Measurements from ENCODE around the gene TRABD2B. TPM values are rescaled to one million over a fixed set of nuclear protein-coding genes. Genes with fewer than 3 reads are reported as not detected.

The TRABD2B gene
- total and polyA plus RNA-seq, 2 experiments from 2014 or later: 1.00 to 2.3 TPM

DNA sequence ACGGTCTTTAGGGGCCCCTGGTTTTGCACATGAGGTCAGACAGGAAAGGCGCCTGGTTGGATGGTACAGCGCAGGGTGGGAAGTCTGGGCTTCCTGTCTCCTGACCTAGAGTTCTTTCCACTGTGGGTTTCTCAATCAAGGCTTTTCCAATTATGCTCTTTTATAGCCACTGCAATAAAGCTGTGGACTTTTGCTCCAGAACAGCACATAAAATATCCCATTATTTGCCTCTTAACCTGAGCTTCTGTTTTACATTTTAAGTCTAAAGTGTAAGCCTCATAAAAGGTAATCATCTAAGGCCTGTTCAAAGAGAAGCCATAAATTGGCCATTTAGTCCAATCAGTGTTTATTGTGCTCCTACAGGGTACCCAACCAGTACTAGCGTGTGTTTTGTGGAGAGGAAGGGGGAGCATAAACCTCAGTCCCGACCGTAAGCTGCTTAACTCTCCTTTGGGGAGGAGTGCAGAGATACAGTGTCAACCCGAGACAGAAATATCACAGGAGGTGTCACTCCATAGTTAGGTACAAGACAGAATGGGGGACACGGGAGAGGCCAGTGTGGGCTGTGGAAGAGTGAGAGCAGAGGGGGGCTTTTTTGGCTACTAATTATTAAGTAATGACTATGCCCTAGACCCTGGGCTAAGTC is 270.0 kb downstream of the TRABD2B start:
- Histone ChIP-seq H3K9me2 (replicated peaks; ENCODE audit: insufficient read depth) (no peaks in the 10 kb centered on the region), H4K20me1 (ENCODE audit: insufficient read depth, poor library complexity, severe bottlenecking) (no peaks in the 10 kb centered on the region), H3K9me3 (ENCODE audit: low read depth) (no peaks in the 10 kb centered on the region), H3K36me3 (replicated peaks; ENCODE audit: insufficient read depth, low read depth) (no peaks in the 10 kb centered on the region), H3K4me2 (peak overlapping the region; percentile 17), H3K4me1 (ENCODE audit: insufficient read depth) (peaks cover 26% of the 10 kb centered on the region), H3K79me2 (no peaks in the 10 kb centered on the region), H3K27ac (peak overlapping the region; percentile 80), H3K4me3 (no peak overlapping the region), H2AFZ (no peak overlapping the region), H3K27me3 (peaks cover 22% of the 10 kb centered on the region)
- 44% methylated on average over 8 of the region's 8 CpGs for WGBS (ENCODE audit: low lambda C conversion rate, missing lambda C conversion rate)
- no peak for TF ChIP-seq EZH2 (IDR thresholded peaks at IDR 0.05; ENCODE audit: borderline replicate concordance)
- TF ChIP-seq, protein P1, sequence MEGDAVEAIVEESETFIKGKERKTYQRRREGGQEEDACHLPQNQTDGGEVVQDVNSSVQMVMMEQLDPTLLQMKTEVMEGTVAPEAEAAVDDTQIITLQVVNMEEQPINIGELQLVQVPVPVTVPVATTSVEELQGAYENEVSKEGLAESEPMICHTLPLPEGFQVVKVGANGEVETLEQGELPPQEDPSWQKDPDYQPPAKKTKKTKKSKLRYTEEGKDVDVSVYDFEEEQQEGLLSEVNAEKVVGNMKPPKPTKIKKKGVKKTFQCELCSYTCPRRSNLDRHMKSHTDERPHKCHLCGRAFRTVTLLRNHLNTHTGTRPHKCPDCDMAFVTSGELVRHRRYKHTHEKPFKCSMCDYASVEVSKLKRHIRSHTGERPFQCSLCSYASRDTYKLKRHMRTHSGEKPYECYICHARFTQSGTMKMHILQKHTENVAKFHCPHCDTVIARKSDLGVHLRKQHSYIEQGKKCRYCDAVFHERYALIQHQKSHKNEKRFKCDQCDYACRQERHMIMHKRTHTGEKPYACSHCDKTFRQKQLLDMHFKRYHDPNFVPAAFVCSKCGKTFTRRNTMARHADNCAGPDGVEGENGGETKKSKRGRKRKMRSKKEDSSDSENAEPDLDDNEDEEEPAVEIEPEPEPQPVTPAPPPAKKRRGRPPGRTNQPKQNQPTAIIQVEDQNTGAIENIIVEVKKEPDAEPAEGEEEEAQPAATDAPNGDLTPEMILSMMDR (IDR thresholded peaks at IDR 0.05; ENCODE audit: poor library complexity): no peak
- DNase-seq (ENCODE audit: low spot score): peak; percentile 66

DNA sequence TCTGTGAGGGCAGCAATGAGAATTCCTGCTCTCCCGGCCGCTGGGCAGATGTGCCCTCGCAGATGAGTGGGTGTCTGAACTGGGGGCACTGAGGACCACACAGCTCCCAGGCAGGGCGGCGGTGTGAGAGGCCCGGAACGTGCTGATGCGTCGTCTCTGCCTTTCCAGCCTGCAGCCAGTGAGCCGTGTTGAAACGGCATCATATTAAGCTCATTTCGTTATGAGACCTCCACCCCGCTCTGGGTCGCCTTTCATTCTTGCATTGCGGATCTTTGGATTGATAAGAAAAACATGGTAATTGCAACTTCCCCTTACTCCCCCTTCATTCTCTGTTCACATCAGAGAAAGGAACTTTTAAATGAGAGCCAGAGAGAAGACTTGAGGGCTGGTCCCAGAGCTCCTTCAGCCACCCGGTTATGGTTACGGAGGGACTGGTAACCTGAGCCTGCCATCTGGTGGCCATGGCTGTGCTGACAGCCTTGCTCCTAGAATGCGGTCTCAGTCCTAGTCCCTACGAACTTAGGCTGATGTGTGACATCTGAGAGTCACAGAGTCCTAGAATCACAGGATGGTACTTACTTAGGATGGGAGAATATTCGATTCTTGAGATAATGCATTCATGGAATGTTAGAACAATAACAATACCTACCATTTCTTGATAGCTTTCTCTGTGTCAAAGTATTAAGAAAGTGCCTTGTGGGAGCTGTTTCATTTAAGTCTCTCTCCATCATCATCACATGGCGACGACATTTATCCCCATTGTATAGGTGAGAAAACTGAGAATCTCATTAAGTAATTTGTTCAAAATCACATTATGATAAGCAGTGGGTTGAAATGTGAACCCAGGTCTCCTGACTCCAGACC is 271.0 kb downstream of the TRABD2B start:
- Histone ChIP-seq H2AFZ (no peak overlapping the region), H3K9me2 (replicated peaks; ENCODE audit: insufficient read depth) (no peaks in the 10 kb centered on the region), H3K4me3 (no peak overlapping the region), H3K4me1 (ENCODE audit: insufficient read depth) (peaks cover 26% of the 10 kb centered on the region), H3K4me2 (peak overlapping the region; percentile 44), H3K79me2 (no peaks in the 10 kb centered on the region), H3K9me3 (ENCODE audit: low read depth) (no peaks in the 10 kb centered on the region), H3K27me3 (peaks cover 22% of the 10 kb centered on the region), H3K36me3 (replicated peaks; ENCODE audit: insufficient read depth, low read depth) (no peaks in the 10 kb centered on the region), H4K20me1 (ENCODE audit: insufficient read depth, poor library complexity, severe bottlenecking) (no peaks in the 10 kb centered on the region), H3K27ac (peak overlapping the region; percentile 66)
- TF ChIP-seq EZH2phosphoT487 (IDR thresholded peaks at IDR 0.05; ENCODE audit: low read depth, severe bottlenecking, unreplicated experiment): no peak
- TF ChIP-seq, protein P1 (IDR thresholded peaks at IDR 0.05; ENCODE audit: poor library complexity): peak; percentile 89
- peak; percentile 91 for DNase-seq (ENCODE audit: low spot score)
- 21% methylated on average over 22 of the region's 22 CpGs for WGBS (ENCODE audit: low lambda C conversion rate, missing lambda C conversion rate)

DNA sequence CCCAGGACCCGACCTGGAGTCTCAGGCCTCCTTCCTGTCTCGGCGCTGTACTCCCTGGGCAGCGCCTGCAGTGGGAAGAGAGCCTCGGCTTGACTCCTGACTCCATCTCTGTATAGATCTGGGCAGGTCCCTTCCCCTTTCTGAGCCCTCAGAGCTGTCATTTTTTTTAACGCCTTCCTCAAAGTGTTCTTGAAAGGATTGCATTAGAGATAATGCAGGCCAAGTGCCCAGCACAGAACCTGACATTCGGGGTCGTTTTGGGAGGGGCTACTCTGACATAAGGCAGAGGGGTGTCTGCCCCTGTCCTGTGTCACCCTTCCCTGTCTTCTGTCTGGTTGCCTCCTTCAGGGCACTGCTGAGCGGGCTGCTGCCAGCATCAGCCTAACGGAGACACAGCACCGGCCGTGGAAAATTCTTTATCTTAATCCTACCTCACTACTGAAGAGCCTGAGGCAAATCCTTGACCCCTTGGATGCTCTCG is 271.6 kb downstream of the TRABD2B start:
- Histone ChIP-seq H4K20me1 (ENCODE audit: insufficient read depth, poor library complexity, severe bottlenecking) (no peaks in the 10 kb centered on the region), H3K36me3 (replicated peaks; ENCODE audit: insufficient read depth, low read depth) (no peaks in the 10 kb centered on the region), H3K9me2 (replicated peaks; ENCODE audit: insufficient read depth) (no peaks in the 10 kb centered on the region), H3K79me2 (no peaks in the 10 kb centered on the region), H3K27me3 (peaks cover 27% of the 10 kb centered on the region), H3K4me2 (peak overlapping the region; percentile 44), H2AFZ (no peak overlapping the region), H3K4me1 (ENCODE audit: insufficient read depth) (peaks cover 26% of the 10 kb centered on the region), H3K27ac (no peak overlapping the region), H3K4me3 (no peak overlapping the region), H3K9me3 (ENCODE audit: low read depth) (no peaks in the 10 kb centered on the region)
- DNase-seq (ENCODE audit: low spot score): no peak
- WGBS (ENCODE audit: low lambda C conversion rate, missing lambda C conversion rate): 26% methylated on average over 13 of the region's 13 CpGs
- TF ChIP-seq, protein P1 (IDR thresholded peaks at IDR 0.05; ENCODE audit: poor library complexity): no peak
- TF ChIP-seq EZH2phosphoT487 (IDR thresholded peaks at IDR 0.05; ENCODE audit: low read depth, severe bottlenecking, unreplicated experiment) (no peak), EZH2 (IDR thresholded peaks at IDR 0.05; ENCODE audit: borderline replicate concordance) (peak; percentile 45)

All from hepatocyte (in vitro differentiated cells).